ENCODE measurements around the gene ADGRE3.

DNA sequence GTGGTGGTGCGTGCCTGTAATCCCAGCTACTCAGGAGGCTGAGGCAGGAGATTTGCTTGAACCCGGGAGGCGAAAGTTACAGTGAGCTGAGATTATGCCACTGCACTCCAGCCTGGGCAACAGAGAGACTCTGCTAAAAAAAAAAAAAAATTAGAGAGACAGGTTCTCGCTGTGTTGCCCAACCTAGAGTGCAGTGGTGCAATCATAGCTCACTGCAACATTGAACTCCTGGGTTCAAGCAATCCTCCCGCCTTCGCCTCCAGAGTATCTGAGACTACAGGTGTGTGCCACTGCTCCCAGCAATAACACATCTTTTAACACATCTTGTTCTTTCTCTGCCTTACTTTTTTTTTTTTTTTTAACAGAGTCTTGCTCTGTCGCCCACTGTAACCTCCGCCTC, 59.0 kb downstream of the ADGRE3 start:
- no peak for TF ChIP-seq POLR2A (IDR thresholded peaks at IDR 0.05)
- no peak for TF ChIP-seq EP300 (IDR thresholded peaks at IDR 0.05)
